ENCODE measurements around the gene XDH. TPM values are rescaled to one million over a fixed set of nuclear protein-coding genes. Genes with fewer than 3 reads are reported as not detected.

Gene XDH
- total RNA-seq, 1 donor from 2014 or later: not detected

DNA sequence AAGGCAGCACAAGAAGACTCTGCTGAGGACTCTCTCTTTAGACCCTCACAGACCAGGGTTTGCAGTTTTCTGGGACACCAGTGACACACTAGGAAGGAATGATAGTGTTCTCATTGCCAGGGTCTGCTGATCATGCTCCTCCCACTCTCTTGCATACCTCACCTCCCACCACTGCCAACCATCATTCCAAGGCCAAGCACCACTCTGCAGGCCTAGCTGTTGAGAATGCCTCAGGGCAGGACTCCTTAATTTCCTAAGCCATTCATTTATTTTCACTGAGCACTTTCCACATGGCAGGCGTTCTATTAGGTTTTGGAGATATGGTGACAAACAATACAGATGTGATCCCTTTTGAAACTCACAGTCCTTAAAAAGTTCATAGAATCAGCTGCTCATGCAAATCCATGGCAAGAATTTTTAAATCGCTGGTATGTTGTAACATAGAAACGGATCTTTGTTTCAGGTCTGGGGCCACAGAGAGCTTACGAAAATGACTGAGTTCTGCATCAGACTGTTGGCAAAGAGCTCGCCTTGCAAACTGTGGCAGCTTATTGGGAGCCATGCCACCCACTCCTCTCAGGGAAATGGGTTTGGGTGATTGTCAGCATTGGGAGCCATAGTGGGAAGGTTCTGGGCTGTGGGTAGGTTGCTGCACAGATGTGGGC is 78.5 kb downstream of the XDH start:
- Histone ChIP-seq H3K9ac (ENCODE audit: low read depth in 1 of 3, low read length in 3 of 3) (no peak overlapping the region), H3K27ac (ENCODE audit: low read depth, low read length) (no peak overlapping the region), H3K27me3 (ENCODE audit: control insufficient read depth in 3 of 3, insufficient read depth in 3 of 3, low read length in 3 of 3) (peaks cover 0 to 3% (median 0%) of the 10 kb centered on the region in 3 donors), H3K36me3 (ENCODE audit: control insufficient read depth in 3 of 3, insufficient read depth in 3 of 3, low read length in 3 of 3) (no peaks in the 10 kb centered on the region), H3K9me3 (ENCODE audit: control insufficient read depth in 3 of 3, low read length in 3 of 3) (no peaks in the 10 kb centered on the region), H3K4me3 (ENCODE audit: low read length in 3 of 3) (no peak overlapping the region), H3K4me1 (ENCODE audit: control insufficient read depth in 3 of 3, insufficient read depth in 3 of 3, low read length in 3 of 3) (peaks cover 0 to 22% (median 5%) of the 10 kb centered on the region in 3 donors)

DNA sequence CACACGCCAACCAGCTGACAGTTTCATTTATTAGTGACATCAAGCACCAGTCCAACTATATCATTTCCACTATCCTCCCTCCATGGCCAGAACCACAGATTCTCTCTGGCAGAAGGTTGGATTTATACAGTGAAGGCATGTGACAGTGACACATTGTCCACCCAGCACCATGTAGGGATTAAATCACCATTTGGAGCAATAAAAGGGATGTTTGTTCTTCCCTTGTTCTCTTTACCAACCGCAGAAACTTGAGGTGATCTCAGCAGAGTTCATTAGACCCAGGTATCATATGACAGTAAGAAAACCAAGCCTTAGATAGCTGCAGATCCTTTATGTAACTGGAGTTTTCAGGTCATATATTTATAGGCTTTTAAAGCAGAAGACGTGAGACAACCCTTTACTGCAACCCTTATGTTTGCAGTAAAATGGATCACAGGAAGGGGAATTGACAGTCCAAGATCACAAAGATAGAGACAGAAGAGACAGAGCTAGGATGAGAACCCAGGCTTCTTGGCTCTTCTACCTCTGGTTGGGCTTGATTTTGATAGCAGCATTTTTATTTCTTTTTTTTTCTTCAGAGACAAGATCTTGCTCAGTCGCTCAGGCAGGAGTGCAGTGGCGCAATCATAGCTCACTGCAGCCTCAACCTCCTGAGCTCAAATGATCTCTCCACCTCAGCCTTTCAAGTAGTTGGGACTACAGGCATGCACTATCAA is 80.1 kb downstream of the XDH start:
- Histone ChIP-seq H3K27me3 (ENCODE audit: control insufficient read depth in 3 of 3, insufficient read depth in 3 of 3, low read length in 3 of 3) (peaks cover 0 to 3% (median 0%) of the 10 kb centered on the region in 3 donors), H3K4me1 (ENCODE audit: control insufficient read depth in 3 of 3, insufficient read depth in 3 of 3, low read length in 3 of 3) (peaks cover 0 to 22% (median 5%) of the 10 kb centered on the region in 3 donors), H3K9me3 (ENCODE audit: control insufficient read depth in 3 of 3, low read length in 3 of 3) (no peaks in the 10 kb centered on the region), H3K27ac (ENCODE audit: low read depth, low read length) (peak overlapping the region; percentile 13), H3K4me3 (ENCODE audit: low read length in 3 of 3) (no peak overlapping the region), H3K36me3 (ENCODE audit: control insufficient read depth in 3 of 3, insufficient read depth in 3 of 3, low read length in 3 of 3) (no peaks in the 10 kb centered on the region), H3K9ac (ENCODE audit: low read depth in 1 of 3, low read length in 3 of 3) (no peak overlapping the region)

DNA sequence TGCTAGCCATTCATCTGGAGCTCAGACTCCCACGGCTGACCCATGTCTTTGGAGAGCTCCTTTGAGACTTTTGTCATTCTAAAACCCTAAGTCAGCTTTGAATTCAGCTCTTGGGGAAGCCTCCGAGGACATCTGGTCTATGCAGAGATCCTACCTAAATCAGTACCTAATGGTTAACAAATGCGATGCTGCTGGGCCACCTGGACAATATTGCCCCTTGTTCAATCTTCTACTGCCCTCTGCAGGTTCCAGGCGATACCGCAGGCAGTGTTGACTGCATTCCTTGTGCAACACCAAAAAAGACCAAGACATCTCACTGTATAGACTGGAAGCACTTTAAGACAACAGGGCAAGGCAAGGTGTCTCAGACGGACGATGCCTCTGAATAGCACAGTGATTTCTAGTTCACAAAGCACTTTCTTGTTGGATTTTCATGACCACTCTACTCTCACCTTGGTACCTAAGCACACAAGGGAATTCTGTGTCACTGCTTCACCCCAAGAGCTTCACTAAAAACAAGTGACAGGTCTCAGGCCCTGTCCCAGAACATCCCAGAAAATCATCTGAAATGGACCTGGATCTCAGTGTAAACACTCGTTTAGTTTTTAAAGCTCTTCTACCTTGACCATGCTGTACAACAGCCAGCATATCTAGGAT is 80.9 kb downstream of the XDH start:
- Histone ChIP-seq H3K9ac (ENCODE audit: low read depth in 1 of 3, low read length in 3 of 3) (no peak overlapping the region), H3K4me3 (ENCODE audit: low read length in 3 of 3) (no peak overlapping the region), H3K4me1 (ENCODE audit: control insufficient read depth in 3 of 3, insufficient read depth in 3 of 3, low read length in 3 of 3) (peaks cover 0 to 22% (median 5%) of the 10 kb centered on the region in 3 donors), H3K36me3 (ENCODE audit: control insufficient read depth in 3 of 3, insufficient read depth in 3 of 3, low read length in 3 of 3) (no peaks in the 10 kb centered on the region), H3K27ac (ENCODE audit: low read depth, low read length) (peak overlapping the region; percentile 13), H3K27me3 (ENCODE audit: control insufficient read depth in 3 of 3, insufficient read depth in 3 of 3, low read length in 3 of 3) (peaks cover 0 to 3% (median 0%) of the 10 kb centered on the region in 3 donors), H3K9me3 (ENCODE audit: control insufficient read depth in 3 of 3, low read length in 3 of 3) (no peaks in the 10 kb centered on the region)

DNA sequence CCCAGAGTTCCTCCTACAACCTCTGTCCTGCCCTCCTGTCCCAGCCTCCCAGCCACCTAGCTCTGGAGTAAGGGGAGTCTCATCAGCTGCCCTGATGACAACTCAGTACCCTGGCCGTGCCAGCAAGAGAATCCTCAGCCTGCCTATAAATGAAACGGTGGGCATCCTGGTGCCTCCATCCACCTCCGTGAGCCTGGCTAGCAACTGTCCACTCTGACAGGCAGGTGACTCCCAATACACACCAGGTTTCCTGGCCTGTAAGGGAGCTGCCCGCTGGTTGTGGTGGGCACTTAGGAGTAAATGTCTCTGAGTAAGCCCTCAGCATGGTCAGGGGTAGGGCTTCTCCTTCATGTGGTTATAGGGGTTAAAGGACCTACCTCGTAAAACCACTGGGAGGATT is 81.5 kb downstream of the XDH start:
- peaks cover 0 to 22% (median 5%) of the 10 kb centered on the region in 3 donors for H3K4me1 ChIP-seq (ENCODE audit: control insufficient read depth in 3 of 3, insufficient read depth in 3 of 3, low read length in 3 of 3)
- H3K4me3 ChIP-seq (ENCODE audit: low read length in 3 of 3): no peak overlapping the region
- H3K27me3 ChIP-seq (ENCODE audit: control insufficient read depth in 3 of 3, insufficient read depth in 3 of 3, low read length in 3 of 3): peaks cover 0 to 3% (median 0%) of the 10 kb centered on the region in 3 donors
- H3K9ac ChIP-seq (ENCODE audit: low read depth in 1 of 3, low read length in 3 of 3): no peak overlapping the region
- H3K36me3 ChIP-seq (ENCODE audit: control insufficient read depth in 3 of 3, insufficient read depth in 3 of 3, low read length in 3 of 3): no peaks in the 10 kb centered on the region
- no peaks in the 10 kb centered on the region for H3K9me3 ChIP-seq (ENCODE audit: control insufficient read depth in 3 of 3, low read length in 3 of 3)
- no peak overlapping the region for H3K27ac ChIP-seq (ENCODE audit: low read depth, low read length)

DNA sequence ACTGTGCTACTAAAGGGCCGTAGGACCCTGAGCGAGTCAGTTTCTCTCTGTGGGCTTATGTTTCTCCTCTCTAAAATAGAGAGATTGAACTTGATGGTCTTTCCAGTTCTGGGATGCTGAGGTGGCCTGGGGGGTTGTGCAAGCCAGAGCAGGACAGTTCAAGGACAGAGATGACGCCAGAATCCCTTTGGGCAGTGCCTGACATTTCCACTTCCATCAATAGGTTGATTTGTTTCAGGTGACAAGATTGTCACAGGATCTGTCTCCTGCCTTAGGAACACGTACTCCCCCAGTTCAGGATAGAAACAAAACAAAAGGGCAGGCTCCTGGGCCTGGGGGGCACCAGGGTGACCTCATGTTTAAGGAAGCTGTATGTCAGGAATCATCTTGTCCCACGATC is 82.0 kb downstream of the XDH start:
- Histone ChIP-seq H3K36me3 (ENCODE audit: control insufficient read depth in 3 of 3, insufficient read depth in 3 of 3, low read length in 3 of 3) (no peaks in the 10 kb centered on the region), H3K9ac (ENCODE audit: low read depth in 1 of 3, low read length in 3 of 3) (no peak overlapping the region), H3K4me3 (ENCODE audit: low read length in 3 of 3) (no peak overlapping the region), H3K9me3 (ENCODE audit: control insufficient read depth in 3 of 3, low read length in 3 of 3) (no peaks in the 10 kb centered on the region), H3K4me1 (ENCODE audit: control insufficient read depth in 3 of 3, insufficient read depth in 3 of 3, low read length in 3 of 3) (peaks cover 0 to 22% (median 5%) of the 10 kb centered on the region in 3 donors), H3K27ac (ENCODE audit: low read depth, low read length) (no peak overlapping the region), H3K27me3 (ENCODE audit: control insufficient read depth in 3 of 3, insufficient read depth in 3 of 3, low read length in 3 of 3) (peaks cover 0 to 3% (median 0%) of the 10 kb centered on the region in 3 donors)

GRCh38 chr2:31331156-31331555 is 83.4 kb downstream of the XDH start:
- Histone ChIP-seq H3K9me3 (ENCODE audit: control insufficient read depth in 3 of 3, low read length in 3 of 3) (no peaks in the 10 kb centered on the region), H3K9ac (ENCODE audit: low read depth in 1 of 3, low read length in 3 of 3) (no peak overlapping the region), H3K4me3 (ENCODE audit: low read length in 3 of 3) (no peak overlapping the region), H3K27ac (ENCODE audit: low read depth, low read length) (no peak overlapping the region), H3K4me1 (ENCODE audit: control insufficient read depth in 3 of 3, insufficient read depth in 3 of 3, low read length in 3 of 3) (peaks cover 0 to 22% (median 5%) of the 10 kb centered on the region in 3 donors), H3K27me3 (ENCODE audit: control insufficient read depth in 3 of 3, insufficient read depth in 3 of 3, low read length in 3 of 3) (peaks cover 0 to 3% (median 0%) of the 10 kb centered on the region in 3 donors), H3K36me3 (ENCODE audit: control insufficient read depth in 3 of 3, insufficient read depth in 3 of 3, low read length in 3 of 3) (no peaks in the 10 kb centered on the region)

GRCh38 chr2:31329081-31329625 is 85.4 kb downstream of the XDH start:
- Histone ChIP-seq H3K4me1 (ENCODE audit: control insufficient read depth in 3 of 3, insufficient read depth in 3 of 3, low read length in 3 of 3) (peaks cover 0 to 13% (median 5%) of the 10 kb centered on the region in 3 donors), H3K27me3 (ENCODE audit: control insufficient read depth in 3 of 3, insufficient read depth in 3 of 3, low read length in 3 of 3) (peaks cover 0 to under 1% (median 0%) of the 10 kb centered on the region in 3 donors), H3K27ac (ENCODE audit: low read depth, low read length) (no peak overlapping the region), H3K4me3 (ENCODE audit: low read length in 3 of 3) (no peak overlapping the region), H3K36me3 (ENCODE audit: control insufficient read depth in 3 of 3, insufficient read depth in 3 of 3, low read length in 3 of 3) (no peaks in the 10 kb centered on the region), H3K9ac (ENCODE audit: low read depth in 1 of 3, low read length in 3 of 3) (no peak overlapping the region), H3K9me3 (ENCODE audit: control insufficient read depth in 3 of 3, low read length in 3 of 3) (no peaks in the 10 kb centered on the region)

DNA sequence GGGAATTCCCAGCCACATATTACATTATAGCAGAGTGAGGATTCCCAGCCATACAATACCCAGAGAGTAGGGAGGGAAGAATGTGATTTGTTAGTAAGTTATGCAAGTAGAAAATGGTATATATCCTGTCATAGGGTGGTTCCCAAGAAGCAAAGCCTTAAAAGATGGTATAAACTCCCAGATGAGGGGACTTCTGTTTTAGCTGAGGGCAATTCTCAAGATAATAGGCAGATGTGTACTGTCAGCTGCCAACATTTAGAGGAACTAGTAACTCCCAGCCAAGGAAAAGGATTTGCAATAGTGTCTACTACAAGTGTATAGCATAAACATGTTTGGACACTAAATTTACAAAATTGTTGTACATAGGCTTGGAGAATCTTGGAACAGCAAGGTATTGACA is 86.5 kb downstream of the XDH start:
- H3K27me3 ChIP-seq (ENCODE audit: control insufficient read depth in 3 of 3, insufficient read depth in 3 of 3, low read length in 3 of 3): no peaks in the 10 kb centered on the region
- no peak overlapping the region for H3K27ac ChIP-seq (ENCODE audit: low read depth, low read length)
- no peaks in the 10 kb centered on the region for H3K9me3 ChIP-seq (ENCODE audit: control insufficient read depth in 3 of 3, low read length in 3 of 3)
- H3K4me1 ChIP-seq (ENCODE audit: control insufficient read depth in 3 of 3, insufficient read depth in 3 of 3, low read length in 3 of 3): peaks cover 0 to 3% (median 2%) of the 10 kb centered on the region in 3 donors
- H3K9ac ChIP-seq (ENCODE audit: low read depth in 1 of 3, low read length in 3 of 3): no peak overlapping the region
- no peak overlapping the region for H3K4me3 ChIP-seq (ENCODE audit: low read length in 3 of 3)
- no peaks in the 10 kb centered on the region for H3K36me3 ChIP-seq (ENCODE audit: control insufficient read depth in 3 of 3, insufficient read depth in 3 of 3, low read length in 3 of 3)

DNA sequence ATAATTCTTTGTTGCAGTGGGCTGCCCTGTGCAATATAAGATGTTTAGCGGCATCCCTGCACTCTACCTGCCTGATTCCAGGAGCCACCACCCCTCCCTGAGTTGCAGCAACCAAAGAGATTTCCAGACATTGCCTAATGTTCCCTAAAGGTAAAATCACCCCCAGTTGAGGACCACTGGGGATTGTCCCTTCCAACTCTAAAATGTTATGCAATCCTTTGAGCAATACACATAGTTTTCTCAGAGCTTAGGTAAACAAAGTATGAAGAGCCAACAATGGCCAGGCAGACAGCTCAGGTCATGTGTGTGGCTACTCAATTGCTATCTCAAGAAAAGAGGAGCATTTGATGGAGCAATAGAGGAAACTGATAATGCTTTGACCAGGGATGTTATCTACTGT is 87.0 kb downstream of the XDH start:
- Histone ChIP-seq H3K4me3 (ENCODE audit: low read length in 3 of 3) (no peak overlapping the region), H3K4me1 (ENCODE audit: control insufficient read depth in 3 of 3, insufficient read depth in 3 of 3, low read length in 3 of 3) (peaks cover 1 to 3% (median 3%) of the 10 kb centered on the region in 3 donors), H3K27me3 (ENCODE audit: control insufficient read depth in 3 of 3, insufficient read depth in 3 of 3, low read length in 3 of 3) (no peaks in the 10 kb centered on the region), H3K9ac (ENCODE audit: low read depth in 1 of 3, low read length in 3 of 3) (no peak overlapping the region), H3K9me3 (ENCODE audit: control insufficient read depth in 3 of 3, low read length in 3 of 3) (no peaks in the 10 kb centered on the region), H3K36me3 (ENCODE audit: control insufficient read depth in 3 of 3, insufficient read depth in 3 of 3, low read length in 3 of 3) (no peaks in the 10 kb centered on the region), H3K27ac (ENCODE audit: low read depth, low read length) (no peak overlapping the region)

All from skeletal muscle tissue (tissue), 4 donors.